T-helper 1 cell treated with Interleukin-12 subunit alpha and Interleukin-12 subunit beta and Interleukin-4 antibody, amounts not matched to agents 30 μg/mL and 1 μg/mL, for 36 hours (primary cell): Measurements from ENCODE around the gene COL4A1.

Experiments used
- H3K27ac Mint-ChIP-seq: one replicate; pipeline ENCODE4 v1.8.0; 2021; ENCODE audit warnings: mild to moderate bottlenecking, mixed read lengths
- H3K27me3 Mint-ChIP-seq: one replicate; pipeline ENCODE4 v1.8.0; 2021; ENCODE audit warnings: low read depth, mixed read lengths
- H3K36me3 Mint-ChIP-seq: one replicate; pipeline ENCODE4 v1.8.0; 2021; ENCODE audit warnings: low read depth, mixed read lengths
- H3K4me1 Mint-ChIP-seq: one replicate; pipeline ENCODE4 v1.8.0; 2021; ENCODE audit warnings: low read depth, mixed read lengths
- H3K4me3 Mint-ChIP-seq: one replicate; pipeline ENCODE4 v1.8.0; 2021; ENCODE audit warnings: mild to moderate bottlenecking, moderate library complexity, mixed read lengths
- H3K9me3 Mint-ChIP-seq: one replicate; pipeline ENCODE4 v1.8.0; 2021; ENCODE audit warnings: mixed read lengths

The COL4A1 gene

DNA sequence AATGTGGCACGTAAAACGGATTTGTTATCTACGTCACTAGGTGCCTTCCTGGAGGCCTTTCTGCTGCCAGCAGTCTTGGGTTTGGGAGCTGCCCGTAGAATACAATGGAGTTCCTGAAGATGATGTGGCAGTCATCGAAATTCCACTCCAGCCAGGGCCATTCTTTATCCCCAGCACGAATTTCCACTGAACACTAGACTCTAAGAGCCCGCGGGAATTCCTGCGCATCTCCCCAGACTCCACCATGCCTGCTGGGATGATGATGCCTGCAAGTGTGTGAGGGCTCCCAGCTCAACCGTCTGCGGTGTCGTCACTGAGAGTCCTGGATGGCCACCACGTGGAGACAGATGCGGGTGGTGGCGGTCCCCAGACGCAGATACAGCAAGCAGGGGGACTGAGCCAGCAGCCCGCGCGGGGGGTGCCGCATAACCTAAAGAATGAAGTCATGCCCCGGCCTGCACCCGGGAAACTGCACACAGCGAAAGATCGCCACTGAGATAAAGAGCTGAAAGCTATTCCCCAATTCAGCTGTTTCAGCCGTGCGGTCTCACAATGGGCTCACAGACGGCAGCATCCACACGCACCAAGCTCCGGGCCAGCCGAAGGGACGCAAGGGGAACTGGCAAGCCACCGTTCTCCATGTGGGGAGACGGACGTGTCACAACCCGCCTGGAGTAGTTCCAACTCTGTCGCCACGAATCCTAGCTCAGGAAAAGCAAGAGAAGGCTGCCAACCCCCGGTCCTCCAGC is 41.1 kb downstream of the COL4A1 start:
- H3K4me1 Mint-ChIP-seq, result no peaks in the 10 kb centered on the region
- peaks cover 41% of the 10 kb centered on the region for H3K27me3 Mint-ChIP-seq
- H3K27ac Mint-ChIP-seq, result no peak overlapping the region
- H3K4me3 Mint-ChIP-seq, result no peak overlapping the region
- H3K9me3 Mint-ChIP-seq, result no peaks in the 10 kb centered on the region
- H3K36me3 Mint-ChIP-seq, result no peaks in the 10 kb centered on the region

- Mint-ChIP-seq H3K4me1 (no peaks in the 10 kb centered on the region), H3K9me3 (no peaks in the 10 kb centered on the region), H3K27me3 (peaks cover 44% of the 10 kb centered on the region), H3K4me3 (no peak overlapping the region), H3K36me3 (no peaks in the 10 kb centered on the region), H3K27ac (no peak overlapping the region)
These were observed 41.6 kb downstream of the COL4A1 start for GRCh38 chr13:110265341-110265681.

- Mint-ChIP-seq H3K4me1 (no peaks in the 10 kb centered on the region), H3K36me3 (no peaks in the 10 kb centered on the region), H3K4me3 (no peak overlapping the region)
These were observed 42.2 kb downstream of the COL4A1 start for GRCh38 chr13:110264685-110265275.

GRCh38 chr13:110263888-110264287 is 43.1 kb downstream of the COL4A1 start:
- Mint-ChIP-seq H3K4me1 (no peaks in the 10 kb centered on the region), H3K9me3 (no peaks in the 10 kb centered on the region), H3K27ac (no peak overlapping the region), H3K4me3 (no peak overlapping the region), H3K27me3 (peaks cover 38% of the 10 kb centered on the region), H3K36me3 (no peaks in the 10 kb centered on the region)

More at GRCh38 chr13:110264685-110265275, 42.2 kb downstream of the COL4A1 start:
- Mint-ChIP-seq H3K27me3 (peaks cover 42% of the 10 kb centered on the region), H3K27ac (no peak overlapping the region), H3K9me3 (no peaks in the 10 kb centered on the region)

GRCh38 chr13:110263404-110263803 is 43.6 kb downstream of the COL4A1 start:
- Mint-ChIP-seq H3K27me3 (peaks cover 38% of the 10 kb centered on the region), H3K4me3 (no peak overlapping the region), H3K36me3 (no peaks in the 10 kb centered on the region), H3K4me1 (no peaks in the 10 kb centered on the region), H3K9me3 (no peaks in the 10 kb centered on the region), H3K27ac (no peak overlapping the region)

GRCh38 chr13:110262508-110263291 is 44.3 kb downstream of the COL4A1 start:
- no peak overlapping the region for H3K4me3 Mint-ChIP-seq
- H3K4me1 Mint-ChIP-seq, result no peaks in the 10 kb centered on the region
- H3K27me3 Mint-ChIP-seq, result peaks cover 33% of the 10 kb centered on the region
- no peaks in the 10 kb centered on the region for H3K9me3 Mint-ChIP-seq
- no peaks in the 10 kb centered on the region for H3K36me3 Mint-ChIP-seq
- no peak overlapping the region for H3K27ac Mint-ChIP-seq

DNA sequence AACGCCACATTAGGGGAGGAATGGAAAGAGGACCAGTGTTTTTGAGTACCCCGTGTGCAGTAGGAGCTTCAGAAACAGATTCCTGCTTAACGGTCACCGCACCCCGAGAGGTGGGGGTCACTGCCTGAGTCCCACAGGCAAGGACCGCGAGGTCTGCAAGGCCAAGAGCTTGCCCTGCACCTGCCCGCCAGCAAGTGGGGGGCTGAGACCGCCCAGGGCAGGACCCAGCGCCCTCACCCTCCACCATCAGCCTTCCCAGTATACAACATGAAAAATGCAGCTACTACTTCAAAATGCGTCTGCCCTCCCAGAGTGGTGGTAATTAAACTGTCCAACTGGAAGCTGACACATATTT is 44.9 kb downstream of the COL4A1 start:
- H3K4me3 Mint-ChIP-seq, result no peak overlapping the region
- H3K4me1 Mint-ChIP-seq, result no peaks in the 10 kb centered on the region
- H3K36me3 Mint-ChIP-seq, result no peaks in the 10 kb centered on the region
- H3K27me3 Mint-ChIP-seq, result peaks cover 30% of the 10 kb centered on the region
- no peaks in the 10 kb centered on the region for H3K9me3 Mint-ChIP-seq
- no peak overlapping the region for H3K27ac Mint-ChIP-seq

- no peaks in the 10 kb centered on the region for H3K36me3 Mint-ChIP-seq
- H3K27ac Mint-ChIP-seq, result no peak overlapping the region
- H3K9me3 Mint-ChIP-seq, result no peaks in the 10 kb centered on the region
- H3K4me3 Mint-ChIP-seq, result no peak overlapping the region
- H3K4me1 Mint-ChIP-seq, result no peaks in the 10 kb centered on the region
- peaks cover 30% of the 10 kb centered on the region for H3K27me3 Mint-ChIP-seq
These were observed 45.5 kb downstream of the COL4A1 start for GRCh38 chr13:110261166-110262081.

DNA sequence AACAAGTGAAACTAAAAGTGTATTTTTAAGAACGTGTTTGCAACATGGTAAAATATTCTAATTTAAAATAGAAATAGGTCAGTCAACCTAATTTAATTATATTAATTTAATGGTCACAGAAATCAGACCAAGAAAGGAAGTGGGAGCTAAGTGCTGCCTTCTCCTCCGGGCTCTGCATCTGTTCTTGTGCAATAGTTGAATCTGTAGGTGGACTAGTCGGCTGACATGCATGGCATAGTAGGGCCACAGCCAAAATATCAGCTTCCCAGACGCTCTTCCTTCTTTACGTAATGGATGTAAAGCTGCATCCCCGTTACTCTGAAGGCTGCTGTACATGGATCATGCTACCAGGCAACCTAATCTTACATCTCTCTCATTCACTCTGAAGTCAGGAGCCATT is 47.3 kb downstream of the COL4A1 start:
- Mint-ChIP-seq H3K9me3 (no peaks in the 10 kb centered on the region), H3K27ac (no peak overlapping the region), H3K36me3 (no peaks in the 10 kb centered on the region), H3K4me1 (no peaks in the 10 kb centered on the region), H3K4me3 (no peak overlapping the region), H3K27me3 (peaks cover 27% of the 10 kb centered on the region)

GRCh38 chr13:110258876-110259631 is 47.9 kb downstream of the COL4A1 start:
- H3K4me1 Mint-ChIP-seq, result no peaks in the 10 kb centered on the region
- no peak overlapping the region for H3K27ac Mint-ChIP-seq
- H3K4me3 Mint-ChIP-seq, result no peak overlapping the region
- peaks cover 21% of the 10 kb centered on the region for H3K27me3 Mint-ChIP-seq
- H3K36me3 Mint-ChIP-seq, result no peaks in the 10 kb centered on the region
- H3K9me3 Mint-ChIP-seq, result no peaks in the 10 kb centered on the region

GRCh38 chr13:110257408-110257807 is 49.5 kb downstream of the COL4A1 start:
- Mint-ChIP-seq H3K27ac (no peak overlapping the region), H3K9me3 (no peaks in the 10 kb centered on the region), H3K4me1 (no peaks in the 10 kb centered on the region), H3K36me3 (no peaks in the 10 kb centered on the region), H3K4me3 (no peak overlapping the region), H3K27me3 (peaks cover 13% of the 10 kb centered on the region)

GRCh38 chr13:110256126-110256905 is 50.6 kb downstream of the COL4A1 start:
- no peak overlapping the region for H3K27ac Mint-ChIP-seq
- no peak overlapping the region for H3K4me3 Mint-ChIP-seq
- no peaks in the 10 kb centered on the region for H3K4me1 Mint-ChIP-seq
- no peaks in the 10 kb centered on the region for H3K36me3 Mint-ChIP-seq
- no peaks in the 10 kb centered on the region for H3K9me3 Mint-ChIP-seq
- H3K27me3 Mint-ChIP-seq, result peaks cover 13% of the 10 kb centered on the region
